Fibroblast of villous mesenchyme (primary cell): Measurements from ENCODE around the gene GGNBP2. TPM values are rescaled to one million over a fixed set of nuclear protein-coding genes. Genes with fewer than 3 reads are reported as not detected.

ENCODE experiments used
- DNase-seq: peaks from one replicate; pipeline ENCODE4 v3.0.0-alpha.2; 2010; ENCODE audit warnings: low read depth
- H3K4me3 ChIP-seq: 2 replicates; pipeline ENCODE4 v1.5.1; 2011; ENCODE audit warnings: low read depth, mild to moderate bottlenecking, low read length
- CTCF ChIP-seq: IDR thresholded peaks from 2 replicates; pipeline ENCODE4 v1.5.1; 2012; ENCODE audit warnings: low read depth, mild to moderate bottlenecking, low read length; ENCODE audit not compliant: insufficient read depth
- total RNA-seq: library from RNA; depleted of rRNA; stranded (reverse); fragments of >200 nt; gene quantifications from 2 replicates; pipeline ENCODE4 v1.2.3, GENCODE V29; 2012

GGNBP2 gene
- total RNA-seq, 1 donor = 70.4 TPM

GRCh38 chr17:36614081-36614480 is 69.4 kb downstream of the GGNBP2 start:
- TF ChIP-seq CTCF = no peak
- no peak for DNase-seq
- no peak overlapping the region for H3K4me3 ChIP-seq

GRCh38 chr17:36614933-36615332 is 70.2 kb downstream of the GGNBP2 start:
- DNase-seq = no peak
- no peak for TF ChIP-seq CTCF
- H3K4me3 ChIP-seq = no peak overlapping the region

GRCh38 chr17:36616061-36617029 is 71.6 kb downstream of the GGNBP2 start:
- DNase-seq = no peak
- no peak overlapping the region for H3K4me3 ChIP-seq
- no peak for TF ChIP-seq CTCF

GRCh38 chr17:36617773-36618172 is 73.1 kb downstream of the GGNBP2 start:
- H3K4me3 ChIP-seq = no peak overlapping the region
- no peak for TF ChIP-seq CTCF
- DNase-seq = no peak

GRCh38 chr17:36623281-36623680 is 78.6 kb downstream of the GGNBP2 start:
- no peak for DNase-seq
- no peak overlapping the region for H3K4me3 ChIP-seq
- TF ChIP-seq CTCF = no peak

GRCh38 chr17:36625188-36625587 is 80.5 kb downstream of the GGNBP2 start:
- DNase-seq = no peak
- H3K4me3 ChIP-seq = no peak overlapping the region
- no peak for TF ChIP-seq CTCF
